ENCODE measurements around the gene ADAMTS10. TPM values are rescaled to one million over a fixed set of nuclear protein-coding genes. Genes with fewer than 3 reads are reported as not detected.

The ADAMTS10 gene
- total RNA-seq, 1 donor: 7.3 TPM

DNA sequence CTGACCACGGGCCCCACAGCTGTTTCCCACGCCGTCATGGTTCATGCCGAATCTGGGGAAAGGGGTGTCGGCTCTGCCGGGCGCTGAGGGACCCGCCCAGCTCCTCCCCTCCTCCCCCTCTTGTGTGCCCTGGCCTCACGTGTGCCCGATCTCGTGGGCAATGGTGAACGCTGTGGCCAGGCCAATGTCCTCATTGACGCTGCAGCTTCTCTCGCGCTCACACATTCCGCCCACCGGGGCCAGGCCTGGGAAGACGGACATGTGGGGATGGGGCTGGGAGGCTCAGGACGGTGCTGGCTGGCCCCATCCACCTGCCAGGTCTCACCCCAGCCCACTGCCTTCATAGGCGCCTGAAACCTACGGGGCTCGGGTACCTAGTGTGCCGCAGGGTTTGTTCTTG, 14.3 kb downstream of the ADAMTS10 start:
- TF ChIP-seq, protein P1, sequence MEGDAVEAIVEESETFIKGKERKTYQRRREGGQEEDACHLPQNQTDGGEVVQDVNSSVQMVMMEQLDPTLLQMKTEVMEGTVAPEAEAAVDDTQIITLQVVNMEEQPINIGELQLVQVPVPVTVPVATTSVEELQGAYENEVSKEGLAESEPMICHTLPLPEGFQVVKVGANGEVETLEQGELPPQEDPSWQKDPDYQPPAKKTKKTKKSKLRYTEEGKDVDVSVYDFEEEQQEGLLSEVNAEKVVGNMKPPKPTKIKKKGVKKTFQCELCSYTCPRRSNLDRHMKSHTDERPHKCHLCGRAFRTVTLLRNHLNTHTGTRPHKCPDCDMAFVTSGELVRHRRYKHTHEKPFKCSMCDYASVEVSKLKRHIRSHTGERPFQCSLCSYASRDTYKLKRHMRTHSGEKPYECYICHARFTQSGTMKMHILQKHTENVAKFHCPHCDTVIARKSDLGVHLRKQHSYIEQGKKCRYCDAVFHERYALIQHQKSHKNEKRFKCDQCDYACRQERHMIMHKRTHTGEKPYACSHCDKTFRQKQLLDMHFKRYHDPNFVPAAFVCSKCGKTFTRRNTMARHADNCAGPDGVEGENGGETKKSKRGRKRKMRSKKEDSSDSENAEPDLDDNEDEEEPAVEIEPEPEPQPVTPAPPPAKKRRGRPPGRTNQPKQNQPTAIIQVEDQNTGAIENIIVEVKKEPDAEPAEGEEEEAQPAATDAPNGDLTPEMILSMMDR (IDR thresholded peaks at IDR 0.05; ENCODE audit: insufficient read depth, low read depth, low read length): no peak
- no peak overlapping the region for H3K4me3 ChIP-seq (ENCODE audit: low read depth, low read length)
- no peak for DNase-seq (ENCODE audit: low read depth)

DNA sequence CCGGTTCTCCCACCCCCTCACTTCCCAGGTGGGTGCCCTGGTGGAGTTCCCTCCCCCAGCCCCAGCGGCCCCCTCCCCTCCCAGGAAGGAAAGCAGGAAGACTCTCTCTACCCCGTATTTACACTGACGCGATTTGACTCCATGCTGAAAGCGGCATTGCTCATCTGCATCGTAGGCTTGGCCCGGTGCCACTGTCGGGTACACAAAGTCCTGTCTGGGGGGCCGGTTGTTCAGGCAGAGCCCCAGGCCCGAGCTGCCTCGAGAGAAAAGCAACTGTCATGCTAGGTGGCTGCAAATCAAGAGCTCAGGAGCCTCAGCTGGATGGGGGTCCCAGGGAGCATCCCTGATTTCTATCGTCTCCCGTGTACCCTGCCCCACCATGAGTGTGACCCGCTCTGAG, 14.9 kb downstream of the ADAMTS10 start:
- TF ChIP-seq, protein P1 (IDR thresholded peaks at IDR 0.05; ENCODE audit: insufficient read depth, low read depth, low read length): no peak
- H3K4me3 ChIP-seq (ENCODE audit: low read depth, low read length): no peak overlapping the region
- no peak for DNase-seq (ENCODE audit: low read depth)

DNA sequence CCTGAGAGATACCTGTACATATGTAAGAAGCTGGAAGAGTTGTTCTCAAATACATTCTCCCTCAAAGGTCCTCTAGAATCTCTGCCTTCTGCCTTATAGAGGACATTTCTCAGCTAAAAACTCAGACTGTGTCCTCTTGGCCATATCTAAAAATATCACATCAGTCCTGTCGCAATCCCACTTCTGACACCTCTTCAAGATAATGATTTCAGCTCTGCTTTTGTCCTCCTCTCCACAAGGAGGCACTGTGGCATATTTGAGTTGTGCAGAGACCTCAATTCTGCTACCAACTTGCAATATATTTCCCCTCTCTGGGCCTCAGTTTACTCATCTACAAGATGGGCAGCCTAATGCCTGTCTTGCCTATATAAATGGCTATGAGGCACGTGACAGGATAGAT, 16.6 kb downstream of the ADAMTS10 start:
- TF ChIP-seq, protein P1 (IDR thresholded peaks at IDR 0.05; ENCODE audit: insufficient read depth, low read depth, low read length): peak; percentile 9
- H3K4me3 ChIP-seq (ENCODE audit: low read depth, low read length): no peak overlapping the region
- no peak for DNase-seq (ENCODE audit: low read depth)

DNA sequence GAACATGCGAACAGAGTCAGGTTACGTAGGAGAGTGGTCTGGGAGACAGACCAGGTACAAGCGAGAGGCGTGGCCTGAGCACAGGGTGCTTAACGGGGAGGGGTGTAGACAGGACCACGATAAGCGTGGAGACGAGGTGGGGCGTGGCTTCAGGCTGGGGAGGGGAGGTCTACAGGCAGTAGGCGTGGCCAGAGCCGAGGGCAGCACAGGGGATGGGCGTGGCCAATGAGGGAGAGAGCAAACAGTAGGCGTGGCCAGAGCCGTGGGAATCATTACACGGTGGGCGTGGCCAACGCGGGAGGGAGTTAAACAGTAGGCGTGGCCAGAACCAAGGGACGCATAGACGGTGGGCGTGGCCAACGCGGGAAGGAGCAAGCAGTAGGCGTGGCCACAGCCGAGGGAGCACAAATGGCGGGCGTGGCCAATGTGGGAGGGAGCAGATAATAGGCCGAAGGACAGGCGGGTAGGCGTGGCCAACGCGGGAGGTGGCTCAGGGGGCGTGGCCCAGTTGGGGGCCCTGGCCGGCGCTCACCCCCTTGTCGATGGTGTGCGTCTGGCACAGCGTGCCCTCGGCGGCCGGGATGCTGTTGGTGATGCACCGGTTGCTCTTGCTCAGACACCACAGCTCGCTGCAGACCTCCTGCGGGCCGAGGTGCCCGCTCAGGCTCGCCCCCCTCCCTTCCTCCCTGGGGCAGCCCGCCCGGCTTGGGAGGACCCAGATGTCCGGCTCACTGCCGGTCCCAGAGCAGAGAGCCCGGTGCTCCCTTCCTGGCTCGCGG, 18.1 kb downstream of the ADAMTS10 start:
- TF ChIP-seq, protein P1 (IDR thresholded peaks at IDR 0.05; ENCODE audit: insufficient read depth, low read depth, low read length): no peak
- H3K4me3 ChIP-seq (ENCODE audit: low read depth, low read length): peak overlapping the region; percentile 51

DNA sequence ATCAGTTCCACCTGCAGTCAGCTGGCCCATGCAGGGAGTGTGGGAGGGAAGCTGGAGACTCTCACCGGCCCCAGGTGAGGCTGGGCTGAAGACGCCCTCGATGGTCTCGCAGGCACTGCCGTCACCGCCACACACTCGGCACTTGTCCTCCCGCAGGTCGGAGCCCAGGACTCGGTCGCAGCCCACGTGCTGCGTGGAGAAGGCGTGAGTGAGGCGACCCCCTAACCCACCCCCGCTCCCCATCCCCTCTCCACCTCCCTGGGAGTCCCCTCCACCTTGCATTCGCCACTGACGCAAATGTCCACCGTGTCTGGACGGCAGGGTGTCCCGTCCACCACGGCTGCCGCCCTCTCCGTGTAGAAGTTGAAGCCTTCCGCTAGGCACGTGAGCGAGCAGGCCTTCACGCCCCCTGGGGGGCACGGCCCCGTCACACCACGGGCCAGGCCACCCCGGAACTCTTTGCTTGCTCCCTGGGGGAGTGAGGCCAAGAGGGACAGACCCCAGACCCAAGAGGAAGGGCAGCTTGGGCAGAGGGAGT, 21.3 kb downstream of the ADAMTS10 start:
- TF ChIP-seq, protein P1 (IDR thresholded peaks at IDR 0.05; ENCODE audit: insufficient read depth, low read depth, low read length): no peak
- H3K4me3 ChIP-seq (ENCODE audit: low read depth, low read length): no peak overlapping the region
- no peak for DNase-seq (ENCODE audit: low read depth)

More for the DNA sequence above, 18.1 kb downstream of the ADAMTS10 start:
- peak; percentile 96 for DNase-seq (ENCODE audit: low read depth)

DNA sequence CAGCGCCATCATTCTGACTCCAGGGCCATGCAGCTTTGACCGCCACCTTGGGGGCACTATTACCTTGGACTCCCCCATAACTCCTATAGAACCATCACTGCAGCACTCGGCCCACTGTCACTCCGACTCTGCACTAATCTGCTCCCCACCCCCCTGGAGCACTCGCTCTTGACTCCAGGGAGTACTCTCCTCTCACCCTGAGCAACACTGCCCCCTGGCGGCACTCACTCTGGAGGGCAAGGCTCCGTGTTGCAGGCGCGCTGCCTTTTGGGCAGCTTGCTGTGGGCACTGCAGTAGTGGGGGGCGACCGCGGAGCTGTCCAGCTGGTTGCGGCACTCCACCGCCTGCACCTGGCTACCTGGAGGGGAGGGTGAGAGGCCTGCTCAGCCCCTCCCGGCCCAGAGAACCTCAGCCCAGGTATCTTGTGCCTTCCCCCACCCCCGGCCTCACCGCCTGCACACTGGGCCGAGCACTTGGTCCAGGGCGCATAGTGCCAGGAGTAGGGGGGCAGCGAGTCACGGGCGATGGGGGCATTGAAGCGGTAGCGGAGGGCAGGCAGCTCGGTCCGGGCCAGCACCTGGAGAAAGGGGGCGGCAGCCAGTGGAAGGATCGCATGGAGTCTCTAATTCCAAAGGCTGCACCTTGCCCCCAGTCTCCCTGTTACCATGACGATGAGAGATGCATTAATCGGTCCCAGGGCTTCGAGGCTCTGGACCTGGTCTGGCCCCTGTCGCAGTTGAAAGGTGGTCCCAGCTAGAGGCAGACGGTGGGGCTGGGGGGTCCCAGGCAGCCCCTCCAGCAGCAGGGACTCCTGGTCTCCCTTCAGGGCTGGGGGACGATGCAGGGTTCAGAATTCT, 24.4 kb downstream of the ADAMTS10 start:
- H3K4me3 ChIP-seq (ENCODE audit: low read depth, low read length): no peak overlapping the region
- DNase-seq (ENCODE audit: low read depth): no peak
- TF ChIP-seq, protein P1 (IDR thresholded peaks at IDR 0.05; ENCODE audit: insufficient read depth, low read depth, low read length): peak; percentile 44

All from fibroblast of villous mesenchyme (primary cell).